Kidney glomerular epithelial cell (primary cell): ENCODE measurements around the gene MYO10.
"Not testable (repeated sequence)": the region's sequence is repeated elsewhere in the genome, so short reads cannot be mapped to it uniquely, and the experiment has no call there.

Experiments
- DNase-seq: peaks from one replicate; lab custom pipeline; 2025; lab: John Stamatoyannopoulos, UW

MYO10 gene

GRCh38 chr5:16740811-16741392 lies 195.2 kb downstream of the MYO10 start:
- DNase-seq = no peak

GRCh38 chr5:16740066-16740810 lies 195.8 kb downstream of the MYO10 start:
- DNase-seq = no peak

GRCh38 chr5:16738393-16738792 lies 197.7 kb downstream of the MYO10 start:
- not testable (repeated sequence) for DNase-seq

GRCh38 chr5:16737620-16738364 lies 198.3 kb downstream of the MYO10 start:
- no peak for DNase-seq

- no peak for DNase-seq
Observed at GRCh38 chr5:16737209-16737608, 198.9 kb downstream of the MYO10 start.

- DNase-seq = no peak
Observed at GRCh38 chr5:16736158-16736995, 199.7 kb downstream of the MYO10 start.

- no peak for DNase-seq
Observed at GRCh38 chr5:16735101-16736060, 200.7 kb downstream of the MYO10 start.

- DNase-seq = no peak
Observed at GRCh38 chr5:16733331-16734006, 202.6 kb downstream of the MYO10 start.

- DNase-seq = no peak
Observed at GRCh38 chr5:16732356-16732755, 203.7 kb downstream of the MYO10 start.

- no peak for DNase-seq
Observed at GRCh38 chr5:16727755-16728325, 208.2 kb downstream of the MYO10 start.

- DNase-seq = no peak
Observed at GRCh38 chr5:16726538-16726946, 209.5 kb downstream of the MYO10 start.

- no peak for DNase-seq
Observed at GRCh38 chr5:16725575-16725974, 210.5 kb downstream of the MYO10 start.

- DNase-seq = no peak
Observed at GRCh38 chr5:16723821-16724220, 212.3 kb downstream of the MYO10 start.

- DNase-seq = no peak
Observed at GRCh38 chr5:16722097-16722495, 214.0 kb downstream of the MYO10 start.

- DNase-seq = no peak
Observed at GRCh38 chr5:16721151-16722096, 214.7 kb downstream of the MYO10 start.

GRCh38 chr5:16718036-16718435 lies 218.1 kb downstream of the MYO10 start:
- DNase-seq = not testable (repeated sequence)

- no peak for DNase-seq
Observed at GRCh38 chr5:16713386-16713928, 222.6 kb downstream of the MYO10 start.

GRCh38 chr5:16712620-16713019 lies 223.5 kb downstream of the MYO10 start:
- no peak for DNase-seq

GRCh38 chr5:16712178-16712577 lies 223.9 kb downstream of the MYO10 start:
- DNase-seq = no peak
